NB4 (cell line): ENCODE data around the gene CNGA1.

Experiments used
- DNase-seq: peaks from one replicate; pipeline ENCODE4 v3.0.0; 2010; ENCODE audit warnings: low read depth
- H3K4me3 ChIP-seq: one replicate; pipeline ENCODE4 v1.5.1; 2011; ENCODE audit warnings: mild to moderate bottlenecking, low read depth, low read length, moderate library complexity
- CTCF ChIP-seq: IDR thresholded peaks from one replicate; pipeline ENCODE4 v1.5.1; 2012; ENCODE audit warnings: low read depth, low read length
- MAX ChIP-seq: IDR thresholded peaks from 2 replicates; pipeline ENCODE4 v1.6.1; 2011; ENCODE audit warnings: low read depth, low read length
- MYC ChIP-seq: IDR thresholded peaks from 2 replicates; pipeline ENCODE4 v1.6.1; 2011; ENCODE audit warnings: low read depth, low read length
- POLR2A ChIP-seq: IDR thresholded peaks from 2 replicates; pipeline ENCODE4 v1.6.1; 2011; ENCODE audit warnings: mild to moderate bottlenecking; ENCODE audit not compliant: insufficient read length; ENCODE audit errors: extremely low read depth

The CNGA1 gene

GRCh38 chr4:47899639-47900038 lies 116.8 kb downstream of the CNGA1 start:
- DNase-seq, result no peak
- no peak overlapping the region for H3K4me3 ChIP-seq
- TF ChIP-seq POLR2A (no peak), MAX (no peak), CTCF (no peak), MYC (no peak)

- TF ChIP-seq MYC (no peak), POLR2A (no peak), MAX (no peak), CTCF (no peak)
- no peak overlapping the region for H3K4me3 ChIP-seq
- DNase-seq, result no peak
These were observed 124.6 kb downstream of the CNGA1 start for GRCh38 chr4:47891928-47892327.
